HEK293 (cell line): ENCODE data around the gene PRPSAP2.

Experiments used
- REPIN1 ChIP-seq: fragments of 450-650 bp; formaldehyde crosslinking; IDR thresholded peaks from 2 replicates; pipeline ENCODE4 v1.5.1; 2017; ENCODE audit warnings: missing biosample characterization, missing genetic modification characterization, low read depth
- ZXDB ChIP-seq: fragments of 450-650 bp; formaldehyde crosslinking; IDR thresholded peaks from 2 replicates; pipeline ENCODE4 v1.5.1; 2016; ENCODE audit warnings: missing biosample characterization, missing genetic modification characterization

- TF ChIP-seq ZXDB (tag by site-specific recombination) (no peak), REPIN1 (no peak)
Observed at GRCh38 chr17:18974407-18975149, 116.6 kb downstream of the PRPSAP2 start.
